Nephron (organoid): ENCODE data around the gene AGBL5.
"Not testable (repeated sequence)": the region's sequence is repeated elsewhere in the genome, so short reads cannot be mapped to it uniquely, and the experiment has no call there.

Source experiments
- H3K27ac Mint-ChIP-seq, 3 experiments: 2 replicates each; pipeline ENCODE4 v1.8.0; 2020; ENCODE audit warnings: mixed read lengths in 3 of 3, mild to moderate bottlenecking in 2 of 3, moderate library complexity in 1 of 3
- H3K27me3 Mint-ChIP-seq: 2 replicates; pipeline ENCODE4 v1.8.0; 2021; ENCODE audit warnings: low read depth, mild to moderate bottlenecking, moderate library complexity, mixed read lengths
- H3K36me3 Mint-ChIP-seq: 2 replicates; pipeline ENCODE4 v1.8.0; 2020; ENCODE audit warnings: low read depth, mixed read lengths
- H3K4me1 Mint-ChIP-seq: 2 replicates; pipeline ENCODE4 v1.8.0; 2020; ENCODE audit warnings: mixed read lengths
- H3K4me3 Mint-ChIP-seq, 3 experiments: 2 replicates each; pipeline ENCODE4 v1.8.0; 2020; ENCODE audit warnings: mild to moderate bottlenecking in 3 of 3, mixed read lengths in 3 of 3, moderate library complexity in 2 of 3
- H3K9me3 Mint-ChIP-seq: 2 replicates; pipeline ENCODE4 v1.8.0; 2020; ENCODE audit warnings: mixed read lengths
- CTCF ChIP-seq, 3 experiments: fragments of 200-600 bp; sonication (generic); IDR thresholded peaks; one replicate each; pipeline ENCODE4 v1.5.0; 2021; ENCODE audit warnings: antibody characterized with exemption in 3 of 3; ENCODE audit not compliant: unreplicated experiment in 3 of 3

Gene AGBL5

GRCh38 chr2:27071277-27071989 lies 20.0 kb downstream of the AGBL5 start, which contains the start of gene OST4:
TSS of gene OST4 (minus strand) at chr2:27071654.
- Mint-ChIP-seq H3K27me3 (no peaks in the 10 kb centered on the region), H3K9me3 (no peaks in the 10 kb centered on the region), H3K36me3 (peaks cover 34% of the 10 kb centered on the region), H3K4me1 (peaks cover 65% of the 10 kb centered on the region), H3K27ac (peak within 1 kb of the TSS; percentile 97 to 99 (median 98)), H3K4me3 (peak within 1 kb of the TSS; percentile 97 to 100 (median 99))
- no peak for TF ChIP-seq CTCF (IDR thresholded peaks at IDR 0.05; ENCODE audit: unreplicated experiment in 3 of 3)

GRCh38 chr2:27071990-27072830 lies 20.7 kb downstream of the AGBL5 start:
- Mint-ChIP-seq H3K4me1 (peaks cover 73% of the 10 kb centered on the region), H3K27me3 (no peaks in the 10 kb centered on the region), H3K9me3 (no peaks in the 10 kb centered on the region), H3K36me3 (peaks cover 33% of the 10 kb centered on the region), H3K27ac (peak overlapping the region; percentile 97 to 99 (median 98)), H3K4me3 (peak overlapping the region; percentile 87 to 91 (median 90))
- no peak for TF ChIP-seq CTCF (IDR thresholded peaks at IDR 0.05; ENCODE audit: unreplicated experiment in 3 of 3)

GRCh38 chr2:27072920-27073319 lies 21.5 kb downstream of the AGBL5 start:
- peaks cover 28% of the 10 kb centered on the region for H3K36me3 Mint-ChIP-seq
- peak overlapping the region; percentile 87 to 91 (median 90) for H3K4me3 Mint-ChIP-seq
- no peaks in the 10 kb centered on the region for H3K27me3 Mint-ChIP-seq
- H3K9me3 Mint-ChIP-seq = no peaks in the 10 kb centered on the region
- no peak for TF ChIP-seq CTCF (IDR thresholded peaks at IDR 0.05; ENCODE audit: unreplicated experiment in 3 of 3)
- peak overlapping the region; percentile 97 to 99 (median 98) for H3K27ac Mint-ChIP-seq
- peaks cover 79% of the 10 kb centered on the region for H3K4me1 Mint-ChIP-seq

- Mint-ChIP-seq H3K4me1 (peaks cover 82% of the 10 kb centered on the region), H3K27me3 (no peaks in the 10 kb centered on the region), H3K4me3 (peak overlapping the region; percentile 9 to 70 (median 26)), H3K36me3 (peaks cover 20% of the 10 kb centered on the region), H3K27ac (peak overlapping the region; percentile 97 to 99 (median 98)), H3K9me3 (no peaks in the 10 kb centered on the region)
- TF ChIP-seq CTCF (IDR thresholded peaks at IDR 0.05; ENCODE audit: unreplicated experiment in 3 of 3) = no peak
These were observed 22.3 kb downstream of the AGBL5 start for GRCh38 chr2:27073782-27074181.

- H3K36me3 Mint-ChIP-seq = peaks cover 8% of the 10 kb centered on the region
- H3K9me3 Mint-ChIP-seq = no peaks in the 10 kb centered on the region
- H3K27me3 Mint-ChIP-seq = no peaks in the 10 kb centered on the region
- peak overlapping the region; percentile 97 to 99 (median 98) for H3K27ac Mint-ChIP-seq
- H3K4me3 Mint-ChIP-seq = peak overlapping the region; percentile 17 to 57 (median 37)
- TF ChIP-seq CTCF (IDR thresholded peaks at IDR 0.05; ENCODE audit: unreplicated experiment in 3 of 3) = no peak
- H3K4me1 Mint-ChIP-seq = peaks cover 74% of the 10 kb centered on the region
These were observed 23.5 kb downstream of the AGBL5 start for GRCh38 chr2:27074738-27075565.

GRCh38 chr2:27075566-27075871 lies 24.1 kb downstream of the AGBL5 start:
- peak overlapping the region; percentile 97 to 99 (median 98) for H3K27ac Mint-ChIP-seq
- peak overlapping the region; percentile 17 to 57 (median 37) for H3K4me3 Mint-ChIP-seq
- not testable (repeated sequence) for H3K36me3 Mint-ChIP-seq, H3K27me3 Mint-ChIP-seq, H3K9me3 Mint-ChIP-seq
- peaks cover 74% of the 10 kb centered on the region for H3K4me1 Mint-ChIP-seq
